CD1c-positive myeloid dendritic cell (primary cell): Measurements from ENCODE around the gene DGUOK.
"Not testable (repeated sequence)": the region's sequence is repeated elsewhere in the genome, so short reads cannot be mapped to it uniquely, and the experiment has no call there.

ENCODE experiments used
- DNase-seq: peaks from one replicate; pipeline ENCODE4 v3.0.0-alpha.2; 2016; ENCODE audit errors: extremely low spot score

DGUOK gene

DNA sequence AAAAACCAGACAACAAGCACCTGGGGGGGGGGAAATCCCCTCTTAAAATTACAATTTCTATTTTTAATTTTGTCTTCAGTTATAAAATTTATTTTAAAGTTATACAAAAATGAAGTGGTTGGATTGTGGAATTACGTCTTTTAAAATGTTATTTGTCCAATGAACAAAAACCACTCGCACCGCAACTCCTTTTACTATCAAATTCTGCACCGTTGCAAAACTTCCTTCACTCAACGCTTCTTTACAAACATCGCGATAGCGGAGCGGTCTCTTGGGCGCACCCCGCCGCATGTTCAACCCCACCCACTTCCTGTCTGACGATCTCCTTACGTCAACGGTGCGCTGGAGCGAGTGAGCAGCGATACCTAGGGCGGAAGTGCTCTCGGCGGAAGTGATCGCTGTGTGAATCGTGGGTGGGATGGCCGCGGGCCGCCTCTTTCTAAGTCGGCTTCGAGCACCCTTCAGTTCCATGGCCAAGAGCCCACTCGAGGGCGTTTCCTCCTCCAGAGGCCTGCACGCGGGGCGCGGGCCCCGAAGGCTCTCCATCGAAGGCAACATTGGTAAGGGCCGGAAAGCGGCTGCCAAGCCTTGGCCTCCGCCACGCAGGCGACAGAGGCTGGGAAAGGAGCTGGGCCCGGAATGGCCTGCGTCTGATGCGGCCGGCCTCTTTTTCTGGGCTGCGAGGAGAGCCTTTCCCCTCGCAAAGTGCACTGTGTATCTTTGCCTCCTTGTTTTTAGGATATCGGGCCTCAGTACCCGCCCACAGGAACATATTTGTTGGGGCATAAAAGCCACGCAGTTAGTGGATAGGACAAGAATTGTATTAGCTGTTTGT lies at the start of gene DGUOK:
Gene DGUOK (plus strand): TSS at position 388 of the 835 bp plus-strand sequence. CDS start 31 bp downstream, at position 419.
- peak; percentile 99 for DNase-seq

DNA sequence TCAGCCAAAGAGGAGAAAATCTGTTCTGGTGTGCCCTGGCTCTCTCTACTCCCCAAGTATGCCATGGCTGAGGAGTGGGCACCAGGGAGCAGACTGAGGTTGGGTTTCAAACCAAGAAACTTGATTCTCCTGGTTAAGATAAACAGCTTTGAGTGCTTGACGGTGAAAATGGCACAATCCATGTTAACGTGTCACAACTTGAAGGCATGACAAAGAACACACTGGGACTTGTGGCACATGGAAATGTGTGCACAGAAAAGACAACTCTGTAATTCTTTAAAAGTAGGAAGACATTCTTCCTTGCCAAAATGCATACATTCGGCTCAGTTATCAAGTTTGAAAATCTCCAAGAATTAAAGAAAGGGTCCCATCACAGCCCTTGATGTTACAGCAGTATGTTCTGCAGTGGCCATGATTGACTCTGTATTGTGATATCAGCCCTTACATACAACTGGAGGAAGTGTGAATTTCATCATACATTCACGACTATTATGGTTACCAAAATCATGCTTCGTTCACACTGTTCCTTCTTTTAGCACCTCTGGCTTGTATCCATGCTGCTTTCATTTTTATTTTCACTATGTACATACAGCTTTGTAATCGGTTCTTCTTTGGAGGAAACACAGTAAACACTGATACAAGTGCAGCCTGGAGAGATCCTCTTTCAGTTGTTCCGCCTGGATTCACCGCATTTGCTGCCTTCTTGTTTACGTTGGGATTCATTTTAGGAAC lies 49.4 kb upstream of the DGUOK start:
- peak; percentile 78 for DNase-seq

DNA sequence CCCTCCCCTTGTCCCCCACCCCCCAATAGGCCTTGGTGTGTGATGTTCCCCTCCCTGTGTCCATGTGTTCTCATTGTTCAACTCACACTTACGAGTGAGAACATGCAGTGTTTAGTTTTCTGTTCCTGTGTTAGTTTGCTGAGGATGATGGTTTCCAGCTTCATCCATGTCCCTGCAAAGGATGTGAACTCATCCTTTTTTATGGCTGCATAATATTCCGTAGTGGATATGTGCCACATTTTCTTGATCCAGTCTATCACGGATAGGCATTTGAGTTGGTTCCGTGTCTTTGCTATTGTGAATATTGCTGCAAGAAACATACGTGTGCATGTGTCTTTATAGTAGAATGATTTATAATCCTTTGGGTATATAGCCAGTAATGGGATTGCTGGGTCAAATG lies 48.7 kb upstream of the DGUOK start:
- DNase-seq: not testable (repeated sequence)

DNA sequence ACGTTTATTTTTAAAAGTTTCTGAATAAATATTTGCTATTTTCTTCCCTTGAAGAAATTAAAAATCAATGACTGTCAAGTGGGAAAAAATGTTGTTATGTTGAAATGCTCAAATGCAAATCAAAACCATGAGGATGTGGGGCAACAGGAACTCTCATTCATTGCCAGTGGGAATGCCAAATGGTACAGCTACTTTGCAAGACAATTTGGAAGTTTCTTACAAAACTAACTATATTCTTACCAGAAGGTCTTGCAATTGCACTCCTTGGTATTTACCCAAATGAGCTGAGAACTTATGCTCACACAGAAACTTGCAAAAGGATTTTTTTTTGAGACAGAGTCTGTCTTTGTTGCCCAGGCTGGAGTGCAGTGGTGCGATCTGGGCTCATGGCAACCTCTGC lies 41.3 kb upstream of the DGUOK start:
- DNase-seq: no peak

DNA sequence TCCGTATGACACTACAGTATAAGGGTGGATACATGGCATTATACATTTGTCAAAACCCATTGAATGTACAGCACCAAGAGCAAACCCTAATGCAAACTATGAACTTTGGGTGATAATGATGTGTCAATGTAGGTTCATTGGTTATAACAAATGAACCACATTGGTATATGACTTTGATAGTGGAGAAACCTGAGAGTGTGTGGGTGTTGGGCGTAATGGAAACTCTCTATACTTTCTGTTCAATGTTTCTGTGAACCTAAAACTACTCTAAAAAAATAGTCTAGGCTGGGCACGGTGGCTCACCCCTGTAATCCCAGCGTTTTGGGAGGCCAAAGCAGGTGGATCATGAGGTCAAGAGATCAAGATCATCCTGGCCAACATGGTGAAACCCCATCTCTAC lies 40.3 kb upstream of the DGUOK start:
- no peak for DNase-seq

DNA sequence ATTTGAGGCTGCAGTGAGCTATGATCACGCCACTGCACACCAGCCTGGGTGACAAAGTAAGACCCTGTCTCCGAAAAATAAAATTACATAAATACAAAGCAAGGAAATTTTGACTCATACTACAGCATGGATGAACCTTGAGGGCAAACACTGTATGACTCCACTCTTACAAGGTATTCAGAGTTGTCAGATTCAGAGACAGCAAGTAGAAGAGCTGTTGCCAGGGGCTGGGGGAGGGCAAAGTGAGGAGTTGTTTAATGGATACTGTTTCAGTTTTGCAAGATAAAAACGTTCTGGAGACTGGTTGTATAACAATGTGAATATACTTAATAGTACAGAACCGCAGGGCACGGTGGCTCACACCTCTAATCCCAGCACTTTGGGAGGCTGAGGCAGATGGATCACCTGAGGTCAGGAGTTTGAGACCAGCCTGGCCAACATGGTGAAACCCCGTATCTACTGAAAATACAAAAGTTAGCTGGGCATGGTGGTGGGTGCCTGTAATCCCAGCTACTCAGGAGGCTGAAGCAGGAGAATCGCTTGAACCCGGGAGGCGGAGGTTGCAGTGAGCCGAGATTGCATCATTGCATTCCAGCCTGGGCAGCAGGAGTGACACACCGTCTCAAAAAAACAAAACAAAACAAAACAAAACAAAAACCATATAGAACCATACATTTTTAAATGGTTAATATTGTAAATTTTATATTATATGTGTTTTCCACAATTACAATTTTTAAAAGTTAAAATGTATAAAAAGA lies 38.9 kb upstream of the DGUOK start:
- DNase-seq: not testable (repeated sequence)

DNA sequence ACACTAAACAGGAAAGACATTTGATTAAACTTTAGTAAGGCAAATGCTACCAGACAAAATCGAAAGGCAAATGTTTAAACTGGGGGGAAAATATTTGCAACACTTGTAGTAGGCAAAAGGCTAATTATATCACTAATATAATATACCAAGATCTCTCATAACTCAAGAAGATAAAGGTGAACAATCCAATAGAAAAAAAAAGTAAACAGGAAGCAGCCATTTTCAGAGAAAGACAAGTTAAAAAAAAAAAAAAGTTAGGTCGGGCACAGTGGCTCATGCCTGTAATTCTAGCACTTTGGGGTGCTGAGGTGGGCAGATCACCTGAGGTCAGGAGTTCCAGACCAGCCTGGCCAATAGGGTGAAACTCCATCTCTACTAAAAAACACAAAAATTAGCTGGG lies 38.3 kb upstream of the DGUOK start:
- no peak for DNase-seq

DNA sequence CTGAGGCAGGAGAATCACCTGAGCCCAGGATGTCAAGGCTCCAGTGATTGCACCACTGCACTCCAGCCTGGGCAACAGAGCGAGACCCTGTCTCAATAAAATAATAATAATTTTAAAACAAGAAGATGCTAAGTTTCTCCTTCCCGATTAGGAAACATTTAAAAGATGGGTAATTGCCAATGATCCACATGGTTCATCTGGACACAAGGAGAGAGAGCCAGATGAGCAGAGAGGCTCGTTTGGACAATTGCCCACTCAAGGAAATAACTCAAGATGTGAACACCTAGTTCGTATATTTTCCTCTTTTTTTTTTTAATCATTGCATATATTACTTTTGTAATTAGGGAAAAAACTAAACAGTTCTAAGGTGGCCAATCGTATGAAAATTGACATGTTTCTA lies 37.5 kb upstream of the DGUOK start:
- DNase-seq: no peak

DNA sequence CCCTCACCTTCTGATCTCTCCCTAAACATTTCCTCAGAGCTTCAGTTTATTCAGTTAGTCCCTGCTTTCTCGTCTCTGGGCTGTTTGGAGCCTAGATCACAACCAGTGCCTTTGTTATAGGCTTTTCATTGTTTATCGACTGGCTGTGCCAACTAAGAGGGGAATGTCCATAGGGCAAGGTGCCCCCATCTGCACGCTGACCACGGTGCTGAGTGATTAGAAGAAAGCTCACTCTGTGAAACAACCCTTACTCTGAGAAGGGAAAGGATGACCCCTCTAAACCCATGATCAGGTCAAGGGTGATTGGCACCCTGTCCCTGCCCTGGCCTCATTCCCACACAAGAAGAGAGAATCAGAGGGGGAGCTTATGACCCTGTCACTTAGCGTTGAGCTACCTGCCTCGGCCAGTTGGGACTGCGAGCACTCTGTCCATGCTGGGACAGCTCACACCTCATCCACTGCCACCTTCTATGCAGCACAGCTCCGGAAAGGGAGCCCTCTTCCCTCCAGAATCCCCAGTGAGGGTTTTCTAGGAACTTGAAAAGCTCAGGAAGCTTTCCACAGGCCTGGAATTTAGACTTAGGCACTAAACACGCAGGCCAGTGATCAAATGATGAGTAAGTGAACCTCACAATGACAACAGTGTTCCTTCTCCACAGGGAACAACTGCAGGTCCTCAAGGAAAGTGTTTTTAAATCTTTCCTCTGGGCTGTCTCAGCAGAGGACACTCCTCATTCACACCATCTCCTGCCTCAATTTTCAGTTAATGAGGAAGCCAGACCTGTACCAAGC lies 36.2 kb upstream of the DGUOK start:
- no peak for DNase-seq

DNA sequence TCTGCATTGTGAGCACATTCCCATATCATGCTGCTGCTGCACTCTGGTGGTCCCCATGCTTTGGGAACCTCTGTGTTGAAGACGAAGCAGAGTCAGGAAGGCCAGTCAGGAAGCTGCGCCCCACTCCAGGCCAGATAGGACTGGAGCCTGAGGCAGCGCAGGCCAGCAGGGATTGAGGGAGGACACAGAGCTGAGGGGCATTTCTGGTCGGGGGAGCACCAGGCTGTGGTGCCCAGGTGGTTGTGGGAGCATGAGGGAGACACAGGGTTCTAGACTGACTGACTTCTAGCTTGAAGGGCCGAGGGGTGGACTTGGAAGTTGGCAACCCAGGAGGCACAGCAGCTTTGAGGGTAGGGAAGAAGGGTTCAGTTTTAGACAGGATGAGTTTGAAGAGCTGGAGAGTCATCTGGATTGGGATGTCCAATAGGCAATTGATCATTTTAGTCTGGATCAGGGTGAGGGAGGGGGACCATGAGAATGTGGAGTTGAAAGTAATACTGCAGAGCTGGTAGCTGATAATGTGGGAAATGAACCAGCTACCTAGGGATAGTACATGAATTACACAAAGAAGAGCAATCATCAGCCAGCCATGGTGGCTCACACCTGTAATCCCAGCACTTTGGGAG lies 35.3 kb upstream of the DGUOK start:
- DNase-seq: no peak

DNA sequence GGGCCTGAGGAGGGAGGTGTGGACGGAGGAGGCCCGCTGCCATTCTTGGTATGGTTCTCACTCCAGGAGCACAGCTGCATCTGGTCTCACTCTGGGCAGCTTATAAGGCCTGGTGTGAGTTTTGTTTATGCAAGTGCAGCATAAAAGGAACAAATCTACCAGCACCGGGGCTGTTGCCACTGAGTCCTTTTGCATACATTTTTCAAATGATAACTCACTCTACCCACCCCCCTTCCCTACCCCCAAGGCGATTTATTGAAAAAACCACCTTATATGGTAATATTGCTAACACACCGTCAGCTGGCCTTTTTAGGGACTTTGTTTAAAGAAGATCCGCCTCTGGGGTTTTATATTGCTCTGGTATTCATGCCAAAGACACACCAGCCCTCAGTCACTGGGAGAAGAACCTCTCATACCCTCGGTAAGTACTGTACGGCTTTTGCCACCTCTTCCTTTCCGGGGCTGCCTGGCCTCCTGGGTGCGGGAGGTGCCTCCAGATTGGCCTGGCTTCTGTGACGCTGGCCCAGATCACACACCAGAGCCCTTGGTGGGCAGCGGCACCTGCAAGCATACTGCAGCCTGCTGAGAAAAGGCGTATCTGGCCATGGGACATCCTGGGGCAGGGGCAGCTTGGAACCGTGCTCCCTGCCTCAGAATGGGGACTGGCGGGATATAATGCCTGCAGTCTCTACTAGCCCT lies 33.9 kb upstream of the DGUOK start, which contains the start of gene ACTG2:
Gene ACTG2 (plus strand): TSS at position 378 of the 699 bp plus-strand sequence. CDS start 8,304 bp downstream, outside the sequence.
- no peak for DNase-seq

DNA sequence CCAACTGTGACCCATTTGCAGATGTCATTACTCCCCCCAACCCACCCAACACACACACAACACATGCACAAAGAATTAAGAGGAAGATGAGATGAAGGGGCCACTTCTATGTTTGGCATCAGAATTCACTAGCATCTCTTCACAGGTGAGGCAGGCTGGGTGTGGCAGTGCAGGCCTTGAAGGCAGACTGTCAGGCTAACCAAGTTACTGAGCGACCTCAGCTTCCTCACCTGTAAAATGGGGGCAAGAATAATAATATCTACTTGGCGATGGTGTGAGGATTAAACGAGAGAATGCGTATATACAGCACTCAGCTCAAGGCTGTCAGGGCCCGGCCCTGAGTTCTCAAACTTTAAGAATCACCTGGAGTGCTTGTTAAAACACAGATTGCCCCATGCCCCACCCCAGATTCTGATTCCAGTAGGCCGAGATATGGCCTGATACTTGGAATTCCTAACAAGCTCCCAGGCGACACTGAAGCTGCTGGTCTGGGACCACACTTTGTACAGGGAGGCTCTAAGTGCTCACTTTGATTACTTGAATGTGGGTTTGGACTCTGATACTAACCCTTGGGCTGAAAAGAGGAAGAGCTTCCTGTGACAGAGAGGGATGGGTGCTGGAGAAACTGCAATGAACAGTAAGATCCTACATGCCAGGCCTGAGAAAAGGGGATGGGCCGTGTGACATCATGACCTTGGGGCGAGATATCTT lies 32.8 kb upstream of the DGUOK start:
- DNase-seq: no peak

DNA sequence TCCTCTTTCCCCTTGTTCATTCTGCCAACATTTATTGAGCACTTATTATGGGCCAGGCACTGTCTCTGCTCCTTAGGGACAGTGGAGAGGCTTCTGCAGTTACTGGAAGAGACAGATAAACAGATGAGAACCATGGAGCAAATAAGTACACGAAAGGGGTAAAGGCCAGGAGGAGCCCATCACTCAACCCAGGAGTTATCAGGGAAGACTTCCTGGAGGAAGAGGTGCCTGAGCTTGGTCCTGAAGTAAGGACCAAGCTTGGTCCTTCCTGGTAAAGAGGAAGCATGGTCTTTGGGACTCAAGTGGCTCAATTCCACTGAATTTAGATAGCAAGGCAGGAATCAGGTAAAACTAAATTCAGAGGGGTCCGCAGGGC lies 32.2 kb upstream of the DGUOK start:
- no peak for DNase-seq

DNA sequence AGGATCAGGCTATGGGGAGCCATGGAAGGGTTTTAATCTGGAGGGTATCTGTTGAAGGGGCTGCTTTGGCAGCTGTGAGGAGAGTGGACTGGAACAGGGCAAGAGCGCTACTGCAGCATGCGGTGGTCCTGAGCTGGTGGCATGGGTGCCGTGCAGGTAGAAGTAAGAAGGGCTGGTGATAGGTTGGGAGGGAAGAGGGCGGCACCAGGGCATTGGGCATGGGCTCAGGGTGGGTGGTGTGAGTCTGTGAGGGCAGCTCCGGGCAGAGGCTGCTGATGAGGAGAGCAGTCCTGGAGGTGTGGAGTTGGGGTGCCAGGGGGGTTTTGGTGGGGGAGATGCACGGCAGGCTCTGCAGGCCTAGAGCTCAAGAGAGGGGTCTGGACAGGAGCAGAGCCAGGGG lies 31.8 kb upstream of the DGUOK start:
- no peak for DNase-seq

DNA sequence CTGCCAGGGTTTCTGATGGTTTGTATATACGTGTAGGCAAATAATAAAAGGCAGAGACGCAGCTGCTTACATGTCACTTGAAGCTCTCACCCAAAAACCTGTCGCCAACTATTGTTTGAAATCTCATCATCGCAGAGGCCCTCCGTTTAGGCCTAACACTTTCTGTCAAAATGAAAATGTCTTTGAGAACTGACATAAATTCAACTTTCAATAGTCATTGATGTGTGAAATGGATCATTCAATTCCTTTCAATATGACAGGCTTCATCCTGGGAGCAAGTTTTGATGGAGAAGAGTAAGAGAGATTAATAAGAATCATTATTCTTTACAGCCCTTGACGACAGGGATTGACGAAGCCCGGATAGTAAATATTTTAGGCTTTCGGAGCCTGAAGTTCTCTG lies 31.2 kb upstream of the DGUOK start:
- DNase-seq: no peak

DNA sequence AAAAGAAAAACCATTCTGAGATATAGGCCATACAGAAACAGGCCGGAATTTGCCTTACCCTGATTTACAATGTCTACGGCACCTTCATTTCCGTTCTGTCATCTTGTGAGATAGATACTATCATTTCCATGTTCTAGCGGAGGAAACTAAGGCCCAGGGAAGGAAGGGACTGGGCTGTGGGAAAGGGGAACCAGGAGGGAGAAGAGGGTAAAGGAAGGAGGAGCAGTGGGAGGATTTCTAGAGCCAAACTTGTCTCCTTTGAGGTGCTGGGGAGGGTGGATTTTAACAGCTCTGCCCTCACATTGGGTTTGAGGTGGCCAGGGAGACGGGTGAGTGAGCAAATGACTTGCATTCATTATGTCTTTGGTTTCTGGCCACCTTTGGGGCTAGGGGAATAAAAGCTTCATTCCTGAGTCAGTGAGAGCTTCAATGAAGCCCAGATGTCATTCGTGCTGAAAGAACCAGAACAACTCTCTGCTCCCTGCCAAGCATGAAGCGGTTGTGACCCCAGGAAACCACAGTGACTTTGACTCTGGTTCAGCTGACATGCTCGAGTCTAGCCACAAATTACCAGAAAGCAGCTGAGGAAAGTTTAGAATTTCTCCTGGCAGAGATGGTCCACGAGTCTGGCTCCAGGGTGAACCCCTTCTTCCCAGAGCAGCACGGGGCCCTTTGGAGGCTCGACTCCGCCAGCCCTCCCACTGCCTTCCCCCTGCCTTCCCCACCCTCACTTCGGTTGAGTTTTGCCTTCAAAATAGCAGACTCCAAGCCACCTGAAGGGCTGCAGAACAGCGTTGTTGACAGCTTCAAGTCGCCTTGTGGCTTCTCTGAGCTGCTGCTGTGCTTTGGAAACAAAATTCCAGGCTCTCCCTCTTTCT lies 30.1 kb upstream of the DGUOK start:
- DNase-seq: peak; percentile 28

DNA sequence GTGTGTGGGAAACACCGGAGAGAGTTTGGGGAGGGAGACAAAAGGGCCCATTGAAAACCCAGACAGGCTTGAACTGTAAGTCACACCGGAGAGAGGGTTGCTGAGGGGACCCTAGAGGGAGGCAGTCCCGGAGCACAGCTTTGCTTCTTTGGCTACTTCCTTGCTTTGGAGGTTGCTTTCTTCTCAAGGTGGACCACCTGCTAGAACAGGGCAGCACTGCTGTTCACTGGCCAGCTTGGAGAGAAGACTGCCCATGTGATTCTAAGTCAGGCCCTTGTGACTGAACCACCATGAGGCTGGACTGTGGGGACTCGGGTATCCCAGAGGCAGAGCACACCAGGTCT lies 29.5 kb upstream of the DGUOK start:
- DNase-seq: no peak

DNA sequence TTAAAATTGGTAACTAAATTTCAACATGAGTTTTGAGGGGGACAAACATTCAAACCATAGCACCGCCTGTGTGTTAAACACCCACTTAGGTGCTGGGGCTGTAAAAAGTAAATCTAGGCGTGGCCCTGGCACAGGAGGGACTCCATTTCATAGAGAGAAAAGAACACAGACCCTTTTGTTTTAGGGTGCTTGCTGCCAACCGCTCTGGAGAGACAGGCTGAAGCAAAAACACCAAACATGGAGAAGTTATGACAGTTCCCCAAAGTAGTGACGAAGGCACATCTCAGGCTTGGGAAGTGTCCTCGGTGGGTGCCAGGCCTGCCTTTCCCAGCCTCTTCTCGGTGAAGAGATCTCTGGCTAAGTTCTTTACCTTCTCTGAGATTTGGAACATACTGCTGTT lies 28.7 kb upstream of the DGUOK start:
- DNase-seq: no peak

DNA sequence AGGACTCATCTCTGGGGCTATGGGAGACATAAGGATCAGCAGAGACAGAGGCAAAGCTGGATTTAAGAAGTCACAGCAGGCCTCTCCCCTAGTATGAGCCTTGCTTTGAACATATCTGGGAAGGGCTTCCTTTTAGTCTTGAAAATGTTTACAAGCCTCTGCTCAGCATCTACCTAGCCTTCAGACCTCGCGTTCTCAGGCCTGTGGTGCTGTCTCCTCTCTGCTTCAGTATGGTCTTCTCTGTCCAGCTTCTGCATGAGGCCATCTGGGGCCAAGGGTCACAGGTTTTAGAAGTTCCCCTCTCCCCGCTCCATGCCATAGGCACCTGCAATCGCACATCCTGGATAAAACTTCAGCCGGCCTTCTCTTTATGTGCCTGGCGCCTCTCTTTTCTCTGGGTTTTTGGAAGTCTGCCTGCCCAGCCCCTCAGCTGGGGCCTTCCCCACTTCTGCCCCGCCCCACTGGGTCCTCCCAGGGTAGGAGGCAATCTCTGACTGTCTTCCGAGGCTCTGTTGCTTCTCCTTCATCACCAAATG lies 26.8 kb upstream of the DGUOK start:
- DNase-seq: no peak
